NCI-H1417 treated with DMSO at 0.1 percent for 48 hours (cell line): Measurements from ENCODE around the gene TRAF4.
"Not testable (repeated sequence)": the region's sequence is repeated elsewhere in the genome, so short reads cannot be mapped to it uniquely, and the experiment has no call there.

Source experiments
- DNase-seq: peaks from one replicate; lab custom pipeline; 2025; lab: John Stamatoyannopoulos, UW

The TRAF4 gene

GRCh38 chr17:28715217-28715616, 28.6 kb upstream of the TRAF4 start:
- DNase-seq, result no peak

- no peak for DNase-seq
Measured at GRCh38 chr17:28716740-28717577, 26.9 kb upstream of the TRAF4 start.

- DNase-seq, result no peak
Measured at GRCh38 chr17:28717578-28718332, 26.1 kb upstream of the TRAF4 start, which contains the start of gene RAB34. TSS of gene RAB34 (minus strand) at chr17:28717868. CDS start at chr17:28717266, 602 bp downstream.

- DNase-seq, result no peak
Measured at GRCh38 chr17:28718333-28719020, 25.3 kb upstream of the TRAF4 start.

- DNase-seq, result no peak
Measured at GRCh38 chr17:28719021-28719433, 24.8 kb upstream of the TRAF4 start.

- no peak for DNase-seq
Measured at GRCh38 chr17:28720247-28720996, 23.4 kb upstream of the TRAF4 start.

- DNase-seq, result not testable (repeated sequence)
Measured at GRCh38 chr17:28720997-28721329, 22.8 kb upstream of the TRAF4 start.

GRCh38 chr17:28722417-28723158, 21.2 kb upstream of the TRAF4 start:
- DNase-seq, result no peak

GRCh38 chr17:28723159-28723835, 20.5 kb upstream of the TRAF4 start:
- DNase-seq, result no peak

GRCh38 chr17:28723836-28724499, 19.8 kb upstream of the TRAF4 start:
- DNase-seq, result not testable (repeated sequence)

- no peak for DNase-seq
Measured at GRCh38 chr17:28724500-28725165, 19.2 kb upstream of the TRAF4 start.

- DNase-seq, result no peak
Measured at GRCh38 chr17:28725166-28725659, 18.6 kb upstream of the TRAF4 start.

- DNase-seq, result peak; percentile 61
Measured at GRCh38 chr17:28725660-28726225, 18.1 kb upstream of the TRAF4 start.

GRCh38 chr17:28726226-28726626, 17.6 kb upstream of the TRAF4 start, which contains the start of gene TLCD1:
TSS of gene TLCD1 (minus strand) at chr17:28726233. CDS start at chr17:28726097, 136 bp downstream.
- no peak for DNase-seq

GRCh38 chr17:28726627-28727491, 17.0 kb upstream of the TRAF4 start:
- peak; percentile 70 for DNase-seq

- peak; percentile 79 for DNase-seq
Measured at GRCh38 chr17:28728364-28729200, 15.2 kb upstream of the TRAF4 start, which contains the start of gene NEK8. TSS of gene NEK8 (plus strand) at chr17:28728788. CDS start at chr17:28728814, 26 bp downstream.

- DNase-seq, result no peak
Measured at GRCh38 chr17:28729950-28730330, 13.9 kb upstream of the TRAF4 start.
